BJ (cell line): ENCODE results near the gene ZSCAN1. TPM values are rescaled to one million over a fixed set of nuclear protein-coding genes. Genes with fewer than 3 reads are reported as not detected.

Source experiments
- CTCF ChIA-PET: fragments of 350-600 bp; formaldehyde crosslinking; extraction: SDS; loops from one replicate; lab custom pipeline; 2021; ENCODE audit warnings: antibody characterized with exemption, inconsistent platforms; lab: Yijun Ruan, JAX
- POLR2A ChIA-PET: fragments of 300-600 bp; sonication (Branson Sonifier 250); formaldehyde crosslinking; extraction: SDS; loops from one replicate; lab custom pipeline; 2021; ENCODE audit warnings: antibody characterized with exemption; lab: Charles Lee
- DNase-seq: peaks from one replicate; pipeline ENCODE4 v3.0.0-alpha.2; 2011; ENCODE audit warnings: low read depth
- H3K27me3 ChIP-seq: 2 replicates; pipeline ENCODE4 v1.6.0; 2011; ENCODE audit warnings: low read length; ENCODE audit not compliant: control insufficient read depth, insufficient read depth
- H3K36me3 ChIP-seq: 2 replicates; pipeline ENCODE4 v1.5.1; 2011; ENCODE audit warnings: low read length; ENCODE audit not compliant: control insufficient read depth, insufficient read depth
- H3K4me3 ChIP-seq: 2 replicates; pipeline ENCODE4 v1.5.1; 2011; ENCODE audit warnings: low read depth, mild to moderate bottlenecking, control low read depth, low read length
- CTCF ChIP-seq: IDR thresholded peaks from 2 replicates; pipeline ENCODE4 v1.5.1; 2011; ENCODE audit warnings: low read depth, mild to moderate bottlenecking, control low read depth, inconsistent platforms, low read length, moderate library complexity; ENCODE audit not compliant: insufficient read depth
- polyA minus RNA-seq: library from RNA; depleted of rRNA, polyadenylated mRNA; stranded (reverse); fragments of >200 nt; gene quantifications from 2 replicates; pipeline ENCODE4 v1.2.3, GENCODE V29; 2011; rRNA and poly(A)+ RNA removed
- polyA plus RNA-seq: library from polyadenylated mRNA; depleted of rRNA; stranded (reverse); fragments of >200 nt; gene quantifications from 2 replicates; pipeline ENCODE4 v1.2.3, GENCODE V29; 2011; rRNA removed

The ZSCAN1 gene
- 0.10 TPM in 1 of 2 replicates, not detected in the other for polyA plus RNA-seq
- not detected in 2 replicates for polyA minus RNA-seq

GRCh38 chr19:58033741-58034476, at the start of gene ZSCAN1:
ZSCAN1 (plus strand) TSS chr19:58034025; CDS start chr19:58037837, 3,812 bp downstream.
- DNase-seq = no peak
- ChIA-PET CTCF (no interaction called here), POLR2A (no interaction called here)
- Histone ChIP-seq H3K36me3 (no peaks in the 10 kb centered on the region), H3K4me3 (peak within 1 kb of the TSS; percentile 33), H3K27me3 (no peaks in the 10 kb centered on the region)
- TF ChIP-seq CTCF = no peak

- no peak for TF ChIP-seq CTCF
- peaks cover 24% of the 10 kb centered on the region for H3K36me3 ChIP-seq
Measured at GRCh38 chr19:57992841-57993240, 41.0 kb upstream of the ZSCAN1 start.

GRCh38 chr19:58000677-58001076, 33.1 kb upstream of the ZSCAN1 start:
- POLR2A ChIA-PET = no interaction called here
- H3K36me3 ChIP-seq = peaks cover 25% of the 10 kb centered on the region
- no peak for DNase-seq
- no peak for TF ChIP-seq CTCF
- no peaks in the 10 kb centered on the region for H3K27me3 ChIP-seq
- CTCF ChIA-PET = no interaction called here
- no peak overlapping the region for H3K4me3 ChIP-seq

More at GRCh38 chr19:57992841-57993240, 41.0 kb upstream of the ZSCAN1 start:
- Histone ChIP-seq H3K4me3 (no peak overlapping the region), H3K27me3 (no peaks in the 10 kb centered on the region)
- ChIA-PET POLR2A (no interaction called here), CTCF (no interaction called here)
- DNase-seq = no peak

- no peak for DNase-seq
- POLR2A ChIA-PET = no interaction called here
Measured at GRCh38 chr19:58001895-58002369, 31.9 kb upstream of the ZSCAN1 start.

More at GRCh38 chr19:58001895-58002369, 31.9 kb upstream of the ZSCAN1 start:
- Histone ChIP-seq H3K4me3 (peak overlapping the region; percentile 91), H3K27me3 (no peaks in the 10 kb centered on the region), H3K36me3 (peaks cover 27% of the 10 kb centered on the region)
- no peak for TF ChIP-seq CTCF
- CTCF ChIA-PET = interaction anchor here (0.6 to 1.3 kb wide), 4 partner anchors 17 to 700 kb away, joined by 3 to 5 read pairs (median 3); no protein-coding TSS in a partner anchor
